Activated T-cell treated with anti-CD3 and anti-CD28 coated beads, Interleukin-2, amount 50 U/mL, for 24 hours (primary cell): Measurements from ENCODE around the gene RBFOX1.

Experiments used
- DNase-seq: peaks from one replicate; pipeline ENCODE4 v3.0.0-alpha.2; 2020
- H3K27ac Mint-ChIP-seq: 2 replicates; pipeline ENCODE4 v1.8.0; 2020; ENCODE audit warnings: mild to moderate bottlenecking, mixed read lengths
- H3K27me3 Mint-ChIP-seq: 2 replicates; pipeline ENCODE4 v1.8.0; 2020; ENCODE audit warnings: mixed read lengths
- H3K36me3 Mint-ChIP-seq: 2 replicates; pipeline ENCODE4 v1.8.0; 2020; ENCODE audit warnings: low read depth, mixed read lengths
- H3K4me1 Mint-ChIP-seq: 2 replicates; pipeline ENCODE4 v1.8.0; 2020; ENCODE audit warnings: low read depth, mixed read lengths
- H3K4me3 Mint-ChIP-seq: 2 replicates; pipeline ENCODE4 v1.8.0; 2020; ENCODE audit warnings: mild to moderate bottlenecking, moderate library complexity, mixed read lengths
- H3K9me3 Mint-ChIP-seq: 2 replicates; pipeline ENCODE4 v1.8.0; 2020; ENCODE audit warnings: mixed read lengths

Gene RBFOX1

GRCh38 chr16:7602291-7602950, 269.8 kb downstream of the RBFOX1 start:
- Mint-ChIP-seq H3K27me3 (no peaks in the 10 kb centered on the region), H3K36me3 (no peaks in the 10 kb centered on the region), H3K4me3 (no peak overlapping the region), H3K9me3 (peaks cover 16% of the 10 kb centered on the region), H3K4me1 (no peaks in the 10 kb centered on the region), H3K27ac (no peak overlapping the region)
- DNase-seq, result no peak

GRCh38 chr16:7605812-7606211, 273.2 kb downstream of the RBFOX1 start:
- H3K27ac Mint-ChIP-seq, result no peak overlapping the region
- H3K4me3 Mint-ChIP-seq, result no peak overlapping the region

GRCh38 chr16:7612671-7613070, 280.0 kb downstream of the RBFOX1 start:
- H3K4me3 Mint-ChIP-seq, result no peak overlapping the region
- H3K36me3 Mint-ChIP-seq, result no peaks in the 10 kb centered on the region
- peaks cover 14% of the 10 kb centered on the region for H3K9me3 Mint-ChIP-seq
- DNase-seq, result no peak
- no peak overlapping the region for H3K27ac Mint-ChIP-seq
- H3K27me3 Mint-ChIP-seq, result no peaks in the 10 kb centered on the region
- no peaks in the 10 kb centered on the region for H3K4me1 Mint-ChIP-seq

More at GRCh38 chr16:7605812-7606211, 273.2 kb downstream of the RBFOX1 start:
- H3K36me3 Mint-ChIP-seq, result no peaks in the 10 kb centered on the region
- peaks cover 15% of the 10 kb centered on the region for H3K9me3 Mint-ChIP-seq
- no peaks in the 10 kb centered on the region for H3K4me1 Mint-ChIP-seq
- no peaks in the 10 kb centered on the region for H3K27me3 Mint-ChIP-seq
- DNase-seq, result no peak

DNA sequence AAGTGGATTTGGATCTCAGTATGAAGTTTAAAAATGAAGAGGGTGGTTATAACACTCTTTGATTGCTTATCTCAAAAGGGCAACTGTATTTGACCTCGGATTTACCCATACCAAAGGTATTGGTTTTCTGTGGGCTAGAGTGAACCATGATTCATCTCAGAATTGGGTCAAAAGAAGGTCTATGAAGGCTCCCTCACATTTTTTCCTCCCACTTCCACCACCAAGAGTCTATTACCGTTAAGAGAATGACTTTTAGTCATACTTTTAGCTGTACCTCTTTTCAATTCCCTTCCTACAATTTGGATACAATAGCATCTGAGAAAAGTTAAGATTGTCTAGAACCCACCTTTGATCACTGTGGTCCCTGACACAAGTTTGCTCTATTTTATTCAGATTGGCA, 280.9 kb downstream of the RBFOX1 start:
- no peak overlapping the region for H3K27ac Mint-ChIP-seq
- H3K4me3 Mint-ChIP-seq, result no peak overlapping the region
- no peaks in the 10 kb centered on the region for H3K4me1 Mint-ChIP-seq
- no peaks in the 10 kb centered on the region for H3K36me3 Mint-ChIP-seq
- peaks cover 14% of the 10 kb centered on the region for H3K9me3 Mint-ChIP-seq
- H3K27me3 Mint-ChIP-seq, result no peaks in the 10 kb centered on the region
- no peak for DNase-seq

- Mint-ChIP-seq H3K27me3 (no peaks in the 10 kb centered on the region), H3K36me3 (no peaks in the 10 kb centered on the region), H3K9me3 (peaks cover 14% of the 10 kb centered on the region), H3K27ac (no peak overlapping the region), H3K4me1 (no peaks in the 10 kb centered on the region), H3K4me3 (no peak overlapping the region)
- no peak for DNase-seq
Observed at GRCh38 chr16:7614021-7614795, 281.6 kb downstream of the RBFOX1 start.

DNA sequence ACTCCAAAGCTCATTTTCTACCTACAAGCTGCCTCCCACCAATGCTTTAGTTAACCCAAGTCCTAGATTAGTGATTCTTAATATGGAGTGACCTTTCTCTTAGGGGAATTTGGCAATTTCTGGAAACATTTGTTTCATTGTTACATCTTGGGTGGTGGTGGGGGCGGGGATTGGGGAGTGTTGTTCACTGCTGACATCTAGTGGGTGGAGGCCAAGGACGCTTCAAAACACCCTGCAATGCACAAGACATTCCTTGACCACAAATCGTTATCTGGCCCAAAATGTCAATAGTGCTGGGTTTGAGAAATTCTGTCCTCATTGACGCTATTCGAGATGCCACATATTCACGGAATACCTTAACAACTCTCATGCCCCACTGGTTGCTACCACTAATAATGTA, 282.9 kb downstream of the RBFOX1 start:
- H3K36me3 Mint-ChIP-seq, result no peaks in the 10 kb centered on the region
- H3K9me3 Mint-ChIP-seq, result peaks cover 14% of the 10 kb centered on the region
- no peaks in the 10 kb centered on the region for H3K27me3 Mint-ChIP-seq
- no peak overlapping the region for H3K27ac Mint-ChIP-seq
- H3K4me1 Mint-ChIP-seq, result no peaks in the 10 kb centered on the region
- DNase-seq, result no peak
- no peak overlapping the region for H3K4me3 Mint-ChIP-seq

GRCh38 chr16:7624871-7625766, 292.5 kb downstream of the RBFOX1 start:
- Mint-ChIP-seq H3K4me1 (no peaks in the 10 kb centered on the region), H3K27ac (no peak overlapping the region), H3K9me3 (peaks cover 14% of the 10 kb centered on the region), H3K27me3 (no peaks in the 10 kb centered on the region), H3K4me3 (no peak overlapping the region), H3K36me3 (no peaks in the 10 kb centered on the region)
- no peak for DNase-seq

DNA sequence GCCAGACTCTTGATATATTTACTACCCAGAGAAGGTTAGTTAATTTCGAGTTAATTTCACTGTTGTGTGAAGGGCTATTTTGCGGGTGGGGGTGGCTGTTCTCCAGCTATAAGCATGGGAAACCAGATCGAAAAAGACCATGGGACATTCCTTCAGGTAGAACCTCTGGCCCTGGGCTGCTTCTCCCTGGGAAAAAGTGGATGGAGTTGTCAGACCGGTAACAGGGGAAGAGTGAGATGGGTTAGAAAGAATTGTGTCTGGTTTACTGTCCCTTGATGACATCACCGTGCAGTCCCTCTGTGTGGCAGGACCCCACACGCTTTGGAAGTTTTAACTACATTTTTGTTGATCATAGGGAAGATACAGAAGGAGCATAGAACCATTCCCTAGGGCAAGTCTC, 296.3 kb downstream of the RBFOX1 start:
- H3K27ac Mint-ChIP-seq, result no peak overlapping the region
- H3K4me3 Mint-ChIP-seq, result no peak overlapping the region
- peaks cover 15% of the 10 kb centered on the region for H3K9me3 Mint-ChIP-seq
- H3K36me3 Mint-ChIP-seq, result no peaks in the 10 kb centered on the region
- no peaks in the 10 kb centered on the region for H3K4me1 Mint-ChIP-seq
- no peaks in the 10 kb centered on the region for H3K27me3 Mint-ChIP-seq
- no peak for DNase-seq

DNA sequence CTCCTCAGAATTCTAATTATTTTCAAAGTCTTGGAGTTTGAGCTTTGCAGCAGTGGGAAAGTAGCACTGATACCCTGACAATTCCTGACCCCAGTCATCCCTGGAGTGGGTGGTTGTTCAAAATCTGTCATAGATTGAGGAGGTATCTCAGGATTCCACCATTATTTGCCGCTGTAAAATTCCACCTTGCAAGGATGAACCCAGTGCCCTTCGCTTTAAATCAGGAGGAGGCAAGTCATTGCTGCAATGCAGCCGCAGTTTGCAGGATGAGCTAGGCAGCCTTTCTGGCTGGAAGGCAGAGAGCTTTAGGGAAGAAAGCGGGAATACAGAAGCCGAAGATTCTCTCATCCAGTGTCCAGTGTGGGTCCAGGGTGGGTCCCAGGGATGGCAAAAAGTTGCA, 296.9 kb downstream of the RBFOX1 start:
- Mint-ChIP-seq H3K27ac (no peak overlapping the region), H3K4me1 (no peaks in the 10 kb centered on the region), H3K4me3 (no peak overlapping the region), H3K36me3 (no peaks in the 10 kb centered on the region), H3K9me3 (peaks cover 21% of the 10 kb centered on the region), H3K27me3 (no peaks in the 10 kb centered on the region)
- DNase-seq, result no peak

DNA sequence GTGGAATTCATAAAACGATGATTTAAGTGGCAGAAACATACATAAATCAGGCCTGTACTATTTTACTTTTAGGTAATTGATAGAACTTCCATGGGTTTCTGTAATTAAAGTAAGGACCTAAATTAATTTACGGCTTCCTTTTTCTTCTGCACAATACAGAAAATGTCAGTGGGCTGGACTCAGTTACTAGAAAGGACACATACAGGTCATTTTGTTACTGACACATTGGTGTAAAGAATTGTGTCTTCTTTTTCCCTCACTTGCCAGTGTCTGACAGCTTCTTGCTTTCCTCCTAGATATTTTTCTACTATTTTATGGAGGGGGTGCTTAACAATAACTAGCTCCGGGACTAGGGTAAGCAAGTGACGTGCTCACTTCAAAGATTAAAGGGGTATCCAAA, 304.8 kb downstream of the RBFOX1 start:
- DNase-seq, result no peak
- no peak overlapping the region for H3K4me3 Mint-ChIP-seq
- no peaks in the 10 kb centered on the region for H3K27me3 Mint-ChIP-seq
- peaks cover 22% of the 10 kb centered on the region for H3K9me3 Mint-ChIP-seq
- H3K27ac Mint-ChIP-seq, result no peak overlapping the region
- H3K36me3 Mint-ChIP-seq, result no peaks in the 10 kb centered on the region
- H3K4me1 Mint-ChIP-seq, result no peaks in the 10 kb centered on the region

- H3K27me3 Mint-ChIP-seq, result no peaks in the 10 kb centered on the region
- DNase-seq, result no peak
- peaks cover 22% of the 10 kb centered on the region for H3K9me3 Mint-ChIP-seq
- H3K4me3 Mint-ChIP-seq, result no peak overlapping the region
- no peaks in the 10 kb centered on the region for H3K36me3 Mint-ChIP-seq
- no peak overlapping the region for H3K27ac Mint-ChIP-seq
- H3K4me1 Mint-ChIP-seq, result no peaks in the 10 kb centered on the region
Observed at GRCh38 chr16:7638306-7638705, 305.7 kb downstream of the RBFOX1 start.

GRCh38 chr16:7640334-7640733, 307.7 kb downstream of the RBFOX1 start:
- Mint-ChIP-seq H3K4me1 (no peaks in the 10 kb centered on the region), H3K9me3 (peaks cover 24% of the 10 kb centered on the region), H3K36me3 (no peaks in the 10 kb centered on the region), H3K4me3 (no peak overlapping the region), H3K27ac (no peak overlapping the region), H3K27me3 (no peaks in the 10 kb centered on the region)
- DNase-seq, result no peak

DNA sequence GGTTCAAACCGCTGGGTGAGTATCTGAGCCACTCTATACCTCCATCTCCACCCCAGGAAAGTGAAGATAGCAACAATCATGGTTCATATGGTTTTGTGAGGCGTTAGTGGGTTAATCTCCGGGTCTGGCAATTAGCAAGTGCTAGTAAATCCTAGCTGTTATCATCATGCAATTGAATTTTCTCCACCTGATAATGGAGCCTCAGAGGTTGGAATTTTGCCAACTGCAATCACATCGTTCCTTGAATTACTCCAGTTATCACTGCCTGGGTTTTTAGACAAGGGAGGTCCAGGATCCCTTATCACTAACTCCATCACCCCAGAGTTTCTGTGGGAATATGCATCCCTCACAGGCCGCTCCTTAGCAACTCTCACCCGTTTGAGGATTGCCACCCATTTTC, 311.5 kb downstream of the RBFOX1 start:
- Mint-ChIP-seq H3K27me3 (no peaks in the 10 kb centered on the region), H3K27ac (no peak overlapping the region), H3K36me3 (no peaks in the 10 kb centered on the region), H3K4me3 (no peak overlapping the region), H3K4me1 (no peaks in the 10 kb centered on the region), H3K9me3 (peaks cover 18% of the 10 kb centered on the region)
- no peak for DNase-seq

- peaks cover 16% of the 10 kb centered on the region for H3K9me3 Mint-ChIP-seq
- no peak overlapping the region for H3K27ac Mint-ChIP-seq
- no peak for DNase-seq
- no peak overlapping the region for H3K4me3 Mint-ChIP-seq
- H3K4me1 Mint-ChIP-seq, result no peaks in the 10 kb centered on the region
- H3K36me3 Mint-ChIP-seq, result no peaks in the 10 kb centered on the region
- H3K27me3 Mint-ChIP-seq, result no peaks in the 10 kb centered on the region
Observed at GRCh38 chr16:7644811-7645210, 312.2 kb downstream of the RBFOX1 start.
